ENCODE results near the gene MAGEB17. TPM values are rescaled to one million over a fixed set of nuclear protein-coding genes. Genes with fewer than 3 reads are reported as not detected.
A peak's percentile ranks its signal among the peaks of the same experiment; 100 is the strongest.

The MAGEB17 gene
- total and polyA plus RNA-seq, 9 of the 15 experiments (the other 6 are each of a cell fraction or from before 2014, with no cell fraction given): 0.07 to 0.45 (median 0.14) TPM; not detected in 1

- Histone ChIP-seq H3K4me1 (replicated peaks in 1 of 2; ENCODE audit: control insufficient read depth in 2 of 2, insufficient read depth in 2 of 2, low read length in 2 of 2) (peaks cover 0 to 8% of the 10 kb centered on the region in 2 experiments; a peak in 2 of 5 replicates), H4K20me1 (replicated peaks; ENCODE audit: control insufficient read depth, insufficient read depth, low read length) (no peaks in the 10 kb centered on the region), H3K9ac (ENCODE audit: insufficient read depth in 1 of 2, low read depth in 2 of 2, low read length in 2 of 2) (no peak overlapping the region), H3K79me2 (ENCODE audit: control insufficient read depth, insufficient read depth, low read length) (no peaks in the 10 kb centered on the region), H3K4me3 (no peak overlapping the region), H3K9me3 (replicated peaks; ENCODE audit: control insufficient read depth, insufficient read depth, low read depth, low read length) (no peaks in the 10 kb centered on the region), H3K36me3 (ENCODE audit: control insufficient read depth, insufficient read depth, low read length) (no peaks in the 10 kb centered on the region), H3K9me1 (ENCODE audit: control insufficient read depth, insufficient read depth, low read length) (no peaks in the 10 kb centered on the region), H3K27me3 (ENCODE audit: control insufficient read depth in 2 of 2, insufficient read depth in 2 of 2, low read length in 2 of 2) (no peaks in the 10 kb centered on the region), H3K4me2 (ENCODE audit: insufficient read depth, low read length) (no peak overlapping the region), H2AFZ (ENCODE audit: low read depth, low read length) (no peak overlapping the region), H3K27ac (ENCODE audit: extremely low read depth, low read depth, low read length) (no peak overlapping the region)
- in situ Hi-C loops (cut with MboI) (no loop called here), intact Hi-C loops (cut with micrococcal nuclease) (no loop called here)
- ChIA-PET POLR2A (no interaction called here), CTCF (ENCODE audit: low intra/inter-chr PET ratio) (no interaction called here)
- ATAC-seq (no peak), FAIRE-seq (peak; percentile 19), DNase-seq (ENCODE audit: extremely low read depth in 1 of 4, low spot score in 3 of 4) (no peak)
- 18% methylated on average over 2 of the region's 3 CpGs for WGBS (ENCODE audit: insufficient coverage, low coverage, missing lambda C conversion rate)
- TF ChIP-seq SP2 (IDR thresholded peaks at IDR 0.05; ENCODE audit: extremely low read depth, low read depth, low read length, poor library complexity, severe bottlenecking): no peak
- BruUV-seq (replicated peaks): no TSS peak
These were observed 19.2 kb downstream of the MAGEB17 start for GRCh38 chrX:16186380-16187007.

DNA sequence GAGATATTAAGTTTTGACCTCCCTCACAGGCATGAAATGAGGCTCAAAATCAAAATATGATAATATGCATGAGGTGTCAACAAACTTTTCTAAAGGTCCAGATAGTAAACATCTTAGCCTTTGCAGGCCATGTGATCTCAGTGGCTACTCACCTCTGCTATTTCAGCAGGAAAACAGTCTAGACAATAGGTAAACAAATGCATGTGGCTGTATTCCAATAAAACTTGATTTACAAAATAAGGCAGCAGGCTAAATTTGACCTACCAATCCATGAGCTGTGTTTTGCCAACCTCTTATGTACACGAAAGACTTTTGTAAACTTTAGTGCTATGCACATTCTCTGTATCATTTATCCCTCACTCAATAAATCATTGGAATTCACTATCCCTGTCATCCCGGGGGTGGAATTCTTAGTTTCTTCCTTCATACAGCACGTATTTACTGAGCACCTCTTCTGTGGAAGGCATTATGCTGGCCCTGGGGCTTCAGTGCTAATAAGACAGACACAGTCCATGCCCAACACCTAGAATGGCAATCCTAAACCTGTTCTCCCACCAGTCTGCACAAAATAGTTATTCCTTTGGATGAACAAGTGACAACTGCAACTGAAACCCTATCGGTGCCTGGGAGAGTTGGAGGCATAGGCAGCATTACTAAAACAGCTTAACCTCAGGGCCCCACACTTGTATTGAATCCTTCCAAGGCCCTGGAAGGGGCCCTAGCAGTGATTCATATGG lies 19.9 kb downstream of the MAGEB17 start:
- H3K4me1 ChIP-seq (replicated peaks in 1 of 2; ENCODE audit: control insufficient read depth in 2 of 2, insufficient read depth in 2 of 2, low read length in 2 of 2): peaks cover 0 to 8% of the 10 kb centered on the region in 2 experiments; a peak in 2 of 5 replicates
- no peaks in the 10 kb centered on the region for H4K20me1 ChIP-seq (replicated peaks; ENCODE audit: control insufficient read depth, insufficient read depth, low read length)
- WGBS (ENCODE audit: insufficient coverage, low coverage, missing lambda C conversion rate): 14% methylated on average over 4 of the region's 4 CpGs
- H3K27me3 ChIP-seq (ENCODE audit: control insufficient read depth in 2 of 2, insufficient read depth in 2 of 2, low read length in 2 of 2): no peaks in the 10 kb centered on the region
- no peak overlapping the region for H3K4me2 ChIP-seq (ENCODE audit: insufficient read depth, low read length)
- DNase-seq (ENCODE audit: extremely low read depth in 1 of 4, low spot score in 3 of 4): no peak
- H3K79me2 ChIP-seq (ENCODE audit: control insufficient read depth, insufficient read depth, low read length): no peaks in the 10 kb centered on the region
- H3K9ac ChIP-seq (ENCODE audit: insufficient read depth in 1 of 2, low read depth in 2 of 2, low read length in 2 of 2): no peak overlapping the region
- intact Hi-C loops (cut with micrococcal nuclease): no loop called here
- no peak for ATAC-seq
- no peaks in the 10 kb centered on the region for H3K36me3 ChIP-seq (ENCODE audit: control insufficient read depth, insufficient read depth, low read length)
- TF ChIP-seq RBM25 (IDR thresholded peaks at IDR 0.05; ENCODE audit: low read depth, low read length, severe bottlenecking): no peak
- no peak for TF ChIP-seq PCBP1 (IDR thresholded peaks at IDR 0.05; ENCODE audit: low read depth, low read length, poor library complexity, severe bottlenecking)
- no peak for TF ChIP-seq KAT8 (IDR thresholded peaks at IDR 0.05; ENCODE audit: low read depth)
- no peak for TF ChIP-seq ATF3 (IDR thresholded peaks at IDR 0.05)
- TF ChIP-seq ATF3 (CRISPR knock-in tag; conservative IDR thresholded peaks at IDR 0.05): no peak
- TF ChIP-seq, protein P1, sequence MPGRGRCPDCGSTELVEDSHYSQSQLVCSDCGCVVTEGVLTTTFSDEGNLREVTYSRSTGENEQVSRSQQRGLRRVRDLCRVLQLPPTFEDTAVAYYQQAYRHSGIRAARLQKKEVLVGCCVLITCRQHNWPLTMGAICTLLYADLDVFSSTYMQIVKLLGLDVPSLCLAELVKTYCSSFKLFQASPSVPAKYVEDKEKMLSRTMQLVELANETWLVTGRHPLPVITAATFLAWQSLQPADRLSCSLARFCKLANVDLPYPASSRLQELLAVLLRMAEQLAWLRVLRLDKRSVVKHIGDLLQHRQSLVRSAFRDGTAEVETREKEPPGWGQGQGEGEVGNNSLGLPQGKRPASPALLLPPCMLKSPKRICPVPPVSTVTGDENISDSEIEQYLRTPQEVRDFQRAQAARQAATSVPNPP (IDR thresholded peaks at IDR 0.05; ENCODE audit: borderline replicate concordance, insufficient read depth, insufficient read length): no peak
- TF ChIP-seq TEAD4 (IDR thresholded peaks at IDR 0.05; ENCODE audit: low read length): no peak
- TF ChIP-seq TEAD4 (CRISPR knock-in tag; IDR thresholded peaks at IDR 0.05; ENCODE audit: borderline replicate concordance): no peak
- TF ChIP-seq NCOA1 (IDR thresholded peaks at IDR 0.05; ENCODE audit: low read depth): no peak
- H3K4me3 ChIP-seq: no peak overlapping the region
- ChIA-PET POLR2A (no interaction called here), CTCF (ENCODE audit: low intra/inter-chr PET ratio) (no interaction called here)
- in situ Hi-C loops (cut with MboI): no loop called here
- no peak for FAIRE-seq
- no peak overlapping the region for H3K27ac ChIP-seq (ENCODE audit: extremely low read depth, low read depth, low read length)
- H3K9me1 ChIP-seq (ENCODE audit: control insufficient read depth, insufficient read depth, low read length): no peaks in the 10 kb centered on the region
- no peak overlapping the region for H2AFZ ChIP-seq (ENCODE audit: low read depth, low read length)
- BruUV-seq (replicated peaks): no TSS peak
- H3K9me3 ChIP-seq (replicated peaks; ENCODE audit: control insufficient read depth, insufficient read depth, low read depth, low read length): no peaks in the 10 kb centered on the region

All from K562 (cell line).